DMS114 treated with DMSO at 0.1 percent for 48 hours (cell line): Measurements from ENCODE around the gene NOX5.

Experiments used
- DNase-seq: peaks from one replicate; lab custom pipeline; 2025; ENCODE audit not compliant: unreplicated experiment; lab: John Stamatoyannopoulos, UW

NOX5 gene

DNA sequence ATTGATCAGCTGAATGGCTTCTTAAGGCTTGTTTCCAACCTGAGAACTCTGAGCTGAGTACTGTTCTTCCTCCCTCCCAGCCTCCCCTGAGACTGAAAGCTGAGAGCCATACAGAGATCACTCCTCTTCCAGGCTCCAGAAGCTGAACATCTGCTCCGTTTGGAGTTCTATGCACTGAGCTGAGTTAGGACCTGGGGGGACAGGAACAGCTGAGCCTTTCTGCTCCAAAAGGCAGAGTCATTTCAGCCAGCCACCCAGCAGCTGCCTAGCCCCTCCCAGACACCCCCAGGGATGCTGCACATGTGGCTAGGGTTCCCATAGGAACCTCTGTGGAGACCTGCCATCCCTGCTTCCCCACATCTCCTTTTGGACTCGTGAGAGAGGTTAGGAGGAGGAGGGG is 81.7 kb downstream of the NOX5 start:
- no peak for DNase-seq

DNA sequence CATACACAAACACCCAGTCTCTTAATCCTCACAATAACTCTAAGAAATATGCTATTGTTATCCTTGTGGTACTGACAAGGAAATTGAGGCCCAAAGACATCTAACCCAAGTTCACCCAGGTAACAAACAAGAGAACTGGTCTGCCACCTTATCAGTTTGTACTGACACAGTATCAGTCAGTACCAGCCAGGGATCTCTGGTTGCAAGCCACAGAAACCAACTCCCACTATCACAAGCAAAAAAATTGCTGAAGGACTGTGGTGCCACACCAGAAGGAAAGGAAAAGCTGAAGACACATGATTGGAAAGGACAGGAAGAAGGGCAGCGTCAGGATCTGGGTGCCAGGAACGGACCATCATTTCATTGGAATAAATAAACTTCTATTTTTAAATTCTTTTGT is 82.1 kb downstream of the NOX5 start:
- no peak for DNase-seq

DNA sequence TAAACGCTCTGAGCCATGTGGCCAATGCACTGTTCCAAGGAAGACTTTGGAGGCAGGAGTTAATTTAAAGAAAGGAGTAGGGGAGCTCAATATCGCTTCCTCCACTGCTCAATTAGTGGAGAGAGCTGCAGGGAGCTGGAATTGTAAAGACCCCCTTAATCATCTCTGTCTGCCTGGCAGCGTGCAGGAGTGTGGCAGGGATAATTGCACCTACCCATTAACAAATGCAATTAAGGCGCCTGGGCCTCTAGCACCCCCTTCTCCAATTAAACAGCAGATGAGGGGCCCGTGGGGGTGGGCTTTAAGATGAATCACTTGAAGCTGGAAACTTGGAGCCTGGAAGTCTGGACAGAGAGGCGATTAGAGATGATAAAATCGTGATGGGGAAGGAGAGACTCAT is 84.3 kb downstream of the NOX5 start:
- DNase-seq, result no peak

DNA sequence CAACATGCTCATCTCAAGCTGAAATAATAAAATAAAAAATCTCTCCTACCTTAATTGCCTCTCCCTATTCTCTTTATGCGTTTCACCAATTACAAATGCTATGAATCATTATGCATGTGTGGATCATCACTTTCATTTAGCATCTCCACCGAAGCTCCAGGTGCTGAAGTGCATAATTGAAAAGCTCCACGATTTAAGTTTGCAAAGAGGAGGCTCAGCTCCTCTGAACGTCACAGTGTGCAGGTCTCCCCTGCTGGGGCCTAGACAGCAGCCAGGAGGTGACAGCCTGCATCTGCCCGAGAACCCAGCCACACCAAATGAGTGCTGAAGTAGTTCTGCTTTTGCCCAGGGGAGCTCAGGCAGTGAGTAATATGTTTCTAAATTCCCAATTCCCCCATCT is 85.4 kb downstream of the NOX5 start:
- DNase-seq, result no peak

DNA sequence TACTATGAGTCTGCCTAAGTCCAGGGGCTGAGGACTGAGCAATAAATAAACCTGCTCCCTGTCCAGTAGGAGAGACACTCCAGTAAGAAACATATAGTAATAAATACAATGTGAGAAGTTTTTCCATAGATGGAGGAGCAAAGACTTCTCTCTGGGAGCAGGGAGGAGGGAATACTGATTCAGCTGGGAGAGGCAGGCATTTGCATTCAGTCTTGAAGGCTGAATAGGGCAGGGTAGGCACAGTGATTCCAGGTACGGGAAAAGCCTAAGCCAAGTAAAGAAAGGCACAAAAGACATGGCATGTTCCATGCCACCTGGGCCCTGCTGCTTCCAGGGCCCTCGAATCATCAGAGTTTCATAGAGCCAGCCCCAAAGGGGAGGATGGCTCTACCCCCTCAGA is 86.3 kb downstream of the NOX5 start:
- no peak for DNase-seq

DNA sequence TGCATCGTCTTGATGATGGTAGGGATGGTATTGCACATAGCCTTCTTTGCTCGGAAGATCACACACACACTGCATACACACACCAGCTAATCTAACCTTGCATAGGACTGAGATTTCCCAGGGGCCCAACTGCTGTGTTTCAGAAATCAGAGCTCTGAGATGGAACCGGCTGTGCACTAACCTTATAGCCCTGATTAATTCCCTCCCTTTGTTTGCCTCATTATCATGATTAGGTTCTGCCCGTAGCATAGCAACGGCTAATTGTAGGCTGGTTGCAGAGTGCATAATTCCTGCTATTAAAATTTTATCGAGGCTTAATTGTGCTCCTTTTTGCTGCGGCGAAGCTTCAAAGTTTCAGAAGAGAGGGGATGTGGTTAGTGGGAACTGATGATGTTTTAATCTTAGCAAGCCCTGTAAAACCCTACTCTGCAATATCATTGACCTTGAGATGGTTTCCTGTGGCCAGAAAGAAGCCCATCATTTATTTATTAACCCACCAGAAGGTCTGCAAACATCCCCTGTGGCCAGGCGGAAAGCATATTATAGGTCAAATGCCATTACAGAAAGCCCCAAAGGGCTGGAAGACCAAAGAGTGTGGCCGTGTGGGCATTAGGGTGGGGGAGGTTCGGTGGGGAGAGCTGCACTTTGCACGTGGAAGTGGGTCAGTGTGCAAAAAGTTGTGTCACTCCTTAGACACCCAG is 89.7 kb downstream of the NOX5 start:
- no peak for DNase-seq

DNA sequence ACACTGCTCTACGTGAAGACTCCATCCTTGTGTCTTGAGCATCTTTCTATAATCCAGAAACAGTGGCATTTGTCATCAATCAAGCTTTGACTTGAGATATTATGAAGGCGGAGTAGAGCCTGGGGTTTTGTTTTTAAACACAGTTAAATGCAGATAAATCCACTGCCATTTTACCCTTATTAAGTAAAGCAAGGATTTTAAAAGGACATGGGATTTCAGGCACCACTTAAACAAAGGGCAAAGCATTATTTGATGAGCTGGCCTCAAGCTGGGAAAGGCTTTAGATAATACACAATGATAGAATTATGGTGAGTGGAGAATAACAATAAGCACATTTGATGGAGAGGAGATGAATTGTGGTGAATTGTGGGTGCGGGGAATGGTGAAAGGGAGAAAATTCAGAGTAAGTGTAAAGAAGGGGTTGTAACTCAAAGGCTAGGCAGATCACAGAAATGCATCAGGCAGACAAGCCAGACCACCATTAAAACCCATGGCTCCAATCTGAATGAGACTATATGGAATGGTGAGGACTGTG is 91.0 kb downstream of the NOX5 start:
- DNase-seq, result no peak

DNA sequence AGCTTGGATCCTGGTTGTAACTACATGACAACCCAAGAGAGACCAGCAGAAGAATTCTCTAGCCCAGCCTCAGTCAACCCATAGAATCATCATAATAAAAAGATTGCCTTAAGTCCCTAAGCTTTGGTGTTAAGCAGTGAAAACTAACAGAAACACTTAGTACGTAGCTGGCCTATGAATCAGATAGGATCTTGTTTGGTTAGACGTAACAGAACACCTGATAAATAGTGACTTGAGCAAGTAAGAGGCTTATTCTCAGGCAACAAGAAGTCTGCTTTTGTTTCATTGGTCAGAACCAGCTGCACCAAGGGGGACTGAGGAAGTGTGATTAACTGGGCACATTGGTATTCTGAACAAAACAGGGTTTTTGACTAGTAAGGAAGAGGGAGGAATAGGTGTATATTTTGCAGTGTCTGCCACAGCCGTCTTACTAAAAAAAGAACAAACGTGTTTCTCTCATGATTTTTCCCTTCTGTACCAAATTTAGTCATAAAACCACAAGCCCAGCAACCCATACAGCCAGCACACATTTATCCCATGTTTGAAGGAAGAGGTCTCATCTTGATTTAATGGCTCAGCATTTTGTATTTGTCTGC is 92.6 kb downstream of the NOX5 start:
- no peak for DNase-seq
